Mesodermal cell (in vitro differentiated cells): ENCODE measurements around the gene LHFPL3.
"Not testable (repeated sequence)": the region's sequence is repeated elsewhere in the genome, so short reads cannot be mapped to it uniquely, and the experiment has no call there.

ENCODE experiments used
- H3K27ac ChIP-seq: 2 replicates; pipeline ENCODE4 v1.7.0; 2013; ENCODE audit warnings: mild to moderate bottlenecking, low read depth, low read length, moderate library complexity; ENCODE audit not compliant: severe bottlenecking
- H3K36me3 ChIP-seq: 2 replicates; pipeline ENCODE4 v1.7.1; 2013; ENCODE audit warnings: mild to moderate bottlenecking, low read length, moderate library complexity; ENCODE audit not compliant: control insufficient read depth, insufficient read depth
- H3K4me1 ChIP-seq: one replicate; pipeline ENCODE4 v1.7.1; 2013; ENCODE audit warnings: mild to moderate bottlenecking, low read length; ENCODE audit not compliant: insufficient read depth, control insufficient read depth, poor library complexity, severe bottlenecking
- H3K4me3 ChIP-seq: 2 replicates; pipeline ENCODE4 v1.7.0; 2013; ENCODE audit warnings: low read length, control low read depth, mild to moderate bottlenecking; ENCODE audit not compliant: insufficient read depth, poor library complexity, severe bottlenecking; ENCODE audit errors: extremely low read depth
- H3K9me3 ChIP-seq: 2 replicates; pipeline ENCODE4 v1.7.1; 2013; ENCODE audit warnings: mild to moderate bottlenecking, low read length, moderate library complexity; ENCODE audit not compliant: control insufficient read depth
- WGBS, 2 experiments: methylation state at CpG; one replicate each; pipeline ENCODE4 v1.1.5; 2013; ENCODE audit warnings: missing lambda C conversion rate in 2 of 2; ENCODE audit not compliant: insufficient coverage in 2 of 2; 5-methylcytosine and 5-hydroxymethylcytosine counted together

Gene LHFPL3

DNA sequence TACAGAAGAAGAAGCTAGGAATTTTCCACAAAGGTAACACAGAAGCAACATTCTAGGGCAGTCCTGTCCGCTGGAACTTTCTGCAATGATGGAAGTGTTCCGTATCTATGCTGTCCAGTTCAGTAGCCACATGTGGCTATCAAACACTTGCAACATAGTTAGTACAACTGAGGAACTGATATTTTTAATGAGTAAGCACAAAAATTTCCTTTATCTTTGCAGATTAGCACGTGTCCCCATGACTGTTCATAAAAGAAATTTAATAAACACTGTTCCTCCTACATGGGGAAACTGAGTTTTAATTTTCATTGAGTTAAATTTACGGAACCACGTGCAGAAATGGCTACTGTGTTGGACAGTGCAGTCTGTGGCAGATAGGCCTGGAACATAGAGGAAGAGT is 349.2 kb downstream of the LHFPL3 start:
- H3K4me1 ChIP-seq: no peaks in the 10 kb centered on the region
- WGBS, 2 experiments: 77 to 100% methylated on average over 1 to 4 of the region's 5 CpGs

DNA sequence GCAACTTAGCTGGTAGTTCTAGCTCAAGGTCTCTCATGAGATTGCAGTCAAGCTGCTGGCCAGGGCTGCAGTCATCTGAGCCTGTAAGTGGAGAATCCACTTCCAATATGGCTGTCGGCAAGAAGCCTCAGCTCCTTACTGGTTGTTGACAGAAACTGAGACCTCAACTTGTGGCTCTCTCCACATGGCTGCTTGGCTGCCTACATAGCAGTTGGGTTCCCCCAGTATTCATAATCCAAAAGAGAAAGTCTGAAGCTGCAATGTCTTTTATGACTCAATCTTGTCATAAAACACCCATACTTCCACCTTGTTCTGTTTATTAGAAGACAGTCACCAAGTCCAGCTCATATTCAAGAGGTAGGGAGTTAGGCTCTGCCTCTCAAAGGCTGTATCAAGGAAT is 350.7 kb downstream of the LHFPL3 start:
- H3K4me3 ChIP-seq: no peak overlapping the region
- no peaks in the 10 kb centered on the region for H3K9me3 ChIP-seq
- WGBS, 2 experiments: 86 to 100% methylated on average over 1 of the region's 1 CpG
- no peaks in the 10 kb centered on the region for H3K4me1 ChIP-seq
- H3K27ac ChIP-seq: no peak overlapping the region
- H3K36me3 ChIP-seq: no peaks in the 10 kb centered on the region

More for the DNA sequence above, 349.2 kb downstream of the LHFPL3 start:
- H3K36me3 ChIP-seq: no peaks in the 10 kb centered on the region
- H3K27ac ChIP-seq: no peak overlapping the region
- no peak overlapping the region for H3K4me3 ChIP-seq
- no peaks in the 10 kb centered on the region for H3K9me3 ChIP-seq

DNA sequence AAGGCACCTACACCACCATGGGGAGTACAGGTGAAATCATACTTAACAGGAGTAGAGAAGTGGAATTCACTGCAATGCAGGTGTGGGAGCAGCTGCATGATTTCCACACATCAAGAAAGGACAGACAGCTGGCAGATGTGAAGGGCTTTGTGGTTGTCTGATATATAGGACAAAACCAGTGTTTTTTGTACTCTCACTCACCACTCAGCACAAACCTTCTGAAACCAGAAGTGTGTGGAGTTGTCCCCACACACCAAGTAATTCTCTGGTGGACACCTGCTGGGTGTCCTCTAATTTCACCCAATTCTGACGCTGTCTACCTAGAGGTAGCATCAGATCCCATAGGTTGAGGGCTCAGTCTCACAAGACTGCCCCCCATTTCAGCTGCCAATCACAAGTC is 357.9 kb downstream of the LHFPL3 start:
- Histone ChIP-seq H3K4me3 (no peak overlapping the region), H3K4me1 (no peaks in the 10 kb centered on the region), H3K36me3 (no peaks in the 10 kb centered on the region), H3K9me3 (no peaks in the 10 kb centered on the region), H3K27ac (no peak overlapping the region)
- WGBS, 2 experiments: 100% methylated on average over 1 of the region's 1 CpG

DNA sequence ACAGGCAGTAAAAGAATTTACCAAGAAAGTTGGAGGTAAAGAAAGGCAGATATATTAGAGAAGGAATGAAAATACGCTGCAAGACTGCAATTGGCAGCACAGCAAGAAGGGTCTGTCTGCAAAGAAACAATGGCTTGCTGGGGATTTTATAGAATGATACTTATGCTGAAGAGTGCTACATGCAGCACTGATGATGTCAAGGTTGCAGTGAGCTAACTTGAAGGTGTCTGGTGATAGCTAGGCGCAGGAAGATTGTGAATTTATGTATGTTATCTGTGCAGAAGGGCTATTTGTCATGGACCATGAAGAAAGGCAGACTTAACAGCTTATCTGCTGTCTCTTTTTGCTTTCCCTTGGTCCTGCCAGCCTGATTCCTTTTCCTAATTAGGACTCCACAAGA is 366.3 kb downstream of the LHFPL3 start:
- H3K4me1 ChIP-seq: no peaks in the 10 kb centered on the region
- no peaks in the 10 kb centered on the region for H3K36me3 ChIP-seq
- 92% methylated on average over 2 of the region's 2 CpGs for WGBS, 2 experiments
- no peak overlapping the region for H3K27ac ChIP-seq
- H3K9me3 ChIP-seq: no peaks in the 10 kb centered on the region
- H3K4me3 ChIP-seq: no peak overlapping the region

DNA sequence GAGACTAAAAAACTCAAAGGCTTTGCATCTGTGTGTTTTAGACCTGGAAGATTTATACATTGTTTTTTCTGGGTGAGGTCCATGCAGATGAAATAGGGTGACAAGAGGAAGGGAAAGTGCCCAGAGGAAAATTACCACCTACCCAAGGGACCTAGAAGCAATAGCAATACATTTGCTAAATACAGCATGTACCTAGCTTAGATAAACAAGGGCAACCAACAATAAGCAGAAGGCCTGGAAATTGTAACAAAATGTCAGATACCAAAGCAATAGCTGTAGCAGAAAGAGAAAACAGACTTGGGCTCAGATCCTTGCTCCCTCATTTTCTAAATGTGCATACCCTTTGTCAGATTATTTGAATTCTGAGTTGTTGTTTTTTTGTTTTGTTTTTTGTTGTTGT is 367.2 kb downstream of the LHFPL3 start:
- no peaks in the 10 kb centered on the region for H3K4me1 ChIP-seq
- no peaks in the 10 kb centered on the region for H3K36me3 ChIP-seq
- no peak overlapping the region for H3K27ac ChIP-seq
- H3K9me3 ChIP-seq: no peaks in the 10 kb centered on the region
- H3K4me3 ChIP-seq: no peak overlapping the region

DNA sequence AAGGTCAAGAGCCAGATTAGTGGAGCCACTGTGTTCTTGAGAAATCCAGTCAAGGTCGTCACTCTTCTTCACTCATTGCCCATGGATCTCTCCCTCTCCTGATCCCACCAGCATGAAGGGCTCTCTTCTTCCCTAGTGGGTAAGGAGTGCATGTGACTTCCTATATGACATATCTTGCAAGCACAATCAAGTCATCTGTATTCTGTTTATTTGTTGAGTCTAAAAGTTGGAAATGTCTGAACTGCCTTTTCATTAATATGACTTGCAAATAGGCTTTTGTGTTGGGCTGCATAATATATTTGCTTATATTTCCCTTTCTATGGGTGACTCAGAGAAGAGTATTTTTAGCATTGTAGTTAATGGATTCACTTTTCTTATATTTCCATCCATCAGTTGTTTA is 371.9 kb downstream of the LHFPL3 start:
- no peaks in the 10 kb centered on the region for H3K9me3 ChIP-seq
- H3K36me3 ChIP-seq: no peaks in the 10 kb centered on the region
- WGBS, 2 experiments: 67% methylated on average over 1 of the region's 1 CpG; no CpG with 5 or more reads in 1 of the 2 experiments

DNA sequence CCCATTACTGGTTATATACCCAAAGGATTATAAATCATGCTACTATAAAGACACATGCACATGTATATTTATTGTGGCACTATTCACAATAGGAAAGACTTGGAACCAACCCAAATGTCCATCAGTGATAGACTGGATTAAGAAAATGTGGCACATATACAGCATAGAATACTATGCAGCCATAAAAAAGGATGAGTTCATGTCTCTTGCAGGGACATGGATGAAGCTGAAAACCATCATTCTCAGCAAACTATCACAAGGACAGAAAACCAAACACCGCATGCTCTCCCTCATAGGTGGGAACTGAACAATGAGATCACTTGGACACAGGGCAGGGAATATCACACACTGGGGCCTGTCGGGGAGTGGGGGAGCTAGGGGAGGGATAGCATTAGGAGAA is 392.6 kb downstream of the LHFPL3 start:
- H3K4me1 ChIP-seq, H3K9me3 ChIP-seq, H3K36me3 ChIP-seq, H3K27ac ChIP-seq, H3K4me3 ChIP-seq: not testable (repeated sequence)
- WGBS, 2 experiments: 100% methylated on average over 1 of the region's 2 CpGs

More for the DNA sequence above, 371.9 kb downstream of the LHFPL3 start:
- no peak overlapping the region for H3K27ac ChIP-seq
- H3K4me1 ChIP-seq: no peaks in the 10 kb centered on the region
- no peak overlapping the region for H3K4me3 ChIP-seq

DNA sequence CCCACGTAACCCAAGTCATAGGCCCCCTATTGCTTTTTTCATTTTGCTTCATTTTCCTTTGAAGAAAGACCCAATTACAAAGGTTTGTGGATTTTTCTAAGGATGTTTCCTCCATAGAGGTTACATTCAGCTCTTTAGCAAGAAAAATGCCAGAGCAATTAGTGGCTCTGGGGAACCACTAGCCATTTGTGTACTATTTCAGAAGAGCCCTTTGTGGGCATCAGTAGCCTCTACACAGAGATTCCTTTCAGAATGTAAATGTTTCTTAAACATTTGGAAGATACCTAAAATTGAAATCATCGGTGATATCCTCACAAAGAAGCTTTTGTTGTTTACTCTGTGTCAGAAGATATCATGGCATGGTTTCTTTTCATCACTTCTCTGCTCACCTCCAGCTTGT is 394.6 kb downstream of the LHFPL3 start:
- H3K36me3 ChIP-seq: no peaks in the 10 kb centered on the region
- H3K27ac ChIP-seq: no peak overlapping the region
- 93% methylated on average over 2 of the region's 2 CpGs; no CpG with 5 or more reads in 1 of the 2 experiments for WGBS, 2 experiments

DNA sequence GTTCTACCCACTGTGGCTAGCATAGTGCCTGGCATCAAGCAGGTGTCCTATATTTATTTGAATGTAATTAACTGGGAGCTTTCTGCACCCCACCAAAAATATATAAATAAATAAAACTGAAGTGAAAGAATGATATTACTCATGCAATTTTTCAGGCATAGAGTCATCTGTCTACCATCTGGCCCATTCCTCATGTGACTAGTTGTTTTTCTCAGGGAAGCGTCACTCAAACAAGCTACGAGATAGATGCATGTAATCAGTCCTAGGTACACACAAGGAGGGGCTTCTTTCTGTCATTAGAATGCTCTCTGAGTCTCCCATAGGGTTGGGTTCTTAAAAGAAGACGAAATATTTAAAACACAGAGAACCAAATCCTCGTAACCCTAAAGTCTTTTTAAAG is 430.1 kb downstream of the LHFPL3 start:
- no peaks in the 10 kb centered on the region for H3K36me3 ChIP-seq
- H3K4me3 ChIP-seq: no peak overlapping the region
- no peak overlapping the region for H3K27ac ChIP-seq
- no peaks in the 10 kb centered on the region for H3K9me3 ChIP-seq
- WGBS, 2 experiments: 79 to 100% methylated on average over 1 to 2 of the region's 4 CpGs
- no peaks in the 10 kb centered on the region for H3K4me1 ChIP-seq

More for the DNA sequence above, 394.6 kb downstream of the LHFPL3 start:
- Histone ChIP-seq H3K4me3 (no peak overlapping the region), H3K4me1 (no peaks in the 10 kb centered on the region), H3K9me3 (no peaks in the 10 kb centered on the region)

DNA sequence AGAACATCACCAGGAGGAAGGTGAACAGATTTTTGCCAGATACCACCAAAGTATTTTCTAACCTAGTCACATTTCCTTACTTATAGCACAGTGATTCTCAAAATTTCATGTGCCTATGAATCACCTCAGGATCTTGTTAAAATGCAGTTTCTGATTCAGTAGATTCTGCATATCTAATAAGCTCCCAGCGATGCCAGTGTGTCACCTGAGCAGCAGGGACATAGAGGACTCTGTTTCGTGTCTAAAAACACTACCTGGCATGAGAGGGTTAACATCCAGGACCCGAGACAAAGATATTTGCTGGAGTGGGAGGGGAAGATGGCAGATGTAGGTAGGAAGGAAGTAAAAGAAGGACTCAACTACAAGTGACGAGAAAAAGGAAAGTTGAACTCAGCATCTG is 433.5 kb downstream of the LHFPL3 start:
- 77 to 84% methylated on average over 4 of the region's 4 CpGs for WGBS, 2 experiments
- no peaks in the 10 kb centered on the region for H3K36me3 ChIP-seq
- no peaks in the 10 kb centered on the region for H3K9me3 ChIP-seq
- H3K4me1 ChIP-seq: no peaks in the 10 kb centered on the region
- no peak overlapping the region for H3K27ac ChIP-seq
- H3K4me3 ChIP-seq: no peak overlapping the region

DNA sequence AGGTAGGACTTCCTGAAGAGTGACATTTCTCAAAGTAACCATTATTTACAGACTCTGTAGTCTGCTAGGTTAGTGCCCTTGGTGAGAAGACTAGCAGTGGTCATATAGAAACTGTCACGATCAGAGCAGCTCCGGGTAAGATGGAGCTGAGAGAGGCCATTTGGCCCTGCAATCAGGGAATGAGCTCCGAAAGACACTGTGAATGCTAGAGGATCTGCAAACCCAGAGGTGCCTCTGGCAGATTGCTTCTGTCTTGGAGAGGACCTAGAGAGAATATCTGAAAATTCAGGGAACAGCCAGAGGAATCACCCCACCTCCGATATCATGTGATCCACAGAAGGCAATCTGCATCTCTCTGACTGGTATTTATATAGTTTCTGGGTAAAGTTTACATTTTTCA is 438.7 kb downstream of the LHFPL3 start:
- no peaks in the 10 kb centered on the region for H3K36me3 ChIP-seq
- no peaks in the 10 kb centered on the region for H3K9me3 ChIP-seq
- no peak overlapping the region for H3K27ac ChIP-seq
- 81 to 88% methylated on average over 3 of the region's 4 CpGs for WGBS, 2 experiments
- no peak overlapping the region for H3K4me3 ChIP-seq
- no peaks in the 10 kb centered on the region for H3K4me1 ChIP-seq
